HG03469 (cell line): ENCODE measurements around the gene ZNRF1.

ENCODE experiments used
- ATAC-seq: cut with Tn5 transposase; IDR thresholded peaks from one replicate; pipeline ENCODE4 v1.9.1; 2021; ENCODE audit warnings: mild to moderate bottlenecking, moderate library complexity, moderate number of reproducible peaks; ENCODE audit not compliant: unreplicated experiment

ZNRF1 gene

DNA sequence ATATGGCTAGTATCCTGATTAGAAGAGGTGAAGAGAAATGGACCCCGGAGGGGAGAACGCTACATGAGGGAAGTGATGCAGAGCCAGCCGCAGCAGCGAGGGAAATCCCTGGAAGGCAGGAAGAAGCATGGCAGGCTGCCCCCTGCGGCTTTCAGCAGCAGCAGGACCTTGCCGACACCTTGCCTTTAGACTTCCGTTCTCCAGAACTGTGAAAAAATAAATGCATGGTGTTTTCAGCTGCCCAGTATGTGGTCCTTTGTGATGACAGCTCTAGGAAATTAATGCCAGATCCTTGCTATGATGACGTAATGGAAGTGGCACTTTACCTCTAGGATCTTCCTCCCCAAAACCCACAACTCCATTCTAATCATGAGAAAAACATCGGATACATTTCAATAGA, 139.8 kb downstream of the ZNRF1 start:
- no peak for ATAC-seq

DNA sequence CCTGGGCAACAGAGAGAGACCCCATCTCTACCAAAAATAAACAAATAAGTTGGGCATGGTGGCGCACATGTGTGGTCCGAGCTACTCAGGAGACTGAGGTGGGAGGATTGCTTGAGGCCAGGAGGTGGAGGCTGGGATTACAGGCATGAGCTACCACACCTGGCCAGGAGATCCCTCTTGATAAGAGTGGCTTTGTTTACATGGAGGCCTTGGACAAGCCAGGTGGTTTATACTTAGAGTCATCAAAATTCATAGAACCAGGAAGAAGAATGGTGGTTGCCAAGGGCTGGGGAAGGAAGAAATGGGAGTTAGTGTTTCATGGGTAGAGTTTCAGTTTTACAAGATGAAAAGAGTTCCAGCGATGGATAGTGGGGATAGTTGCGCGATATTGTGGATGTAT, 140.7 kb downstream of the ZNRF1 start:
- no peak for ATAC-seq

DNA sequence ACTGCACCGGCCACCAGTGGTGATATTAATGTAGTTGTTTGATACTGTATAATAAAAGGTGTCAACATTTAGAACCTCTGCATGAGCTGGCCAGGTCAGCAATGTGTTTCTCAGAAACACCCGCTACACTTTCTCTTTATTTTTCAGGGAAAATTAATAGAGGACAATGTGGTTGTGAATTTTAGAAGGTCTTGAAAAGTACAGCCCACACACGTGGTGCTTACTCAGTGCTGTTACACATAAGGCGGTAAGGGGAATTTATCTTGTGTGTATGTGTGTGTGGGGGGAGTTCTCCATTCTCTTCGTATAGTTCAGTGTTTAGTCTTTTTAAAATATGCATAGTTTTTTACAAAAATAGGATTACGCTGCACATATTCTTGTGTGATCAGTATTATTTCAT, 145.1 kb downstream of the ZNRF1 start:
- no peak for ATAC-seq

DNA sequence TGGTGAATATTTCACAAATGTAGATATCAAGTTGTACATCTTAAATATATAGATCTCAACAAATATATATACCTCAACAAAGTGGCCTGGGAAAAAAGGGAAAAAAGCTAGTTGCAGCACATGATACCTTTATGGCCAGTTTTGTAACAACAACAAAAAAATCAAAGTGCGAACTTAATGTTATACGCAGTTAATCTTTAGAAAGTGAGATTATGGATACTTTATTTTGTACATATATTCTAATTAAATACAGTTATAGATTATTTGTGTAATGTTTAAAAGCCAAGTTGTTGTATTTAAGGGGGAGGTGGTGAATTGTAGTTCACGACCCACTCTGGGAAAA, 149.1 kb downstream of the ZNRF1 start:
- no peak for ATAC-seq

DNA sequence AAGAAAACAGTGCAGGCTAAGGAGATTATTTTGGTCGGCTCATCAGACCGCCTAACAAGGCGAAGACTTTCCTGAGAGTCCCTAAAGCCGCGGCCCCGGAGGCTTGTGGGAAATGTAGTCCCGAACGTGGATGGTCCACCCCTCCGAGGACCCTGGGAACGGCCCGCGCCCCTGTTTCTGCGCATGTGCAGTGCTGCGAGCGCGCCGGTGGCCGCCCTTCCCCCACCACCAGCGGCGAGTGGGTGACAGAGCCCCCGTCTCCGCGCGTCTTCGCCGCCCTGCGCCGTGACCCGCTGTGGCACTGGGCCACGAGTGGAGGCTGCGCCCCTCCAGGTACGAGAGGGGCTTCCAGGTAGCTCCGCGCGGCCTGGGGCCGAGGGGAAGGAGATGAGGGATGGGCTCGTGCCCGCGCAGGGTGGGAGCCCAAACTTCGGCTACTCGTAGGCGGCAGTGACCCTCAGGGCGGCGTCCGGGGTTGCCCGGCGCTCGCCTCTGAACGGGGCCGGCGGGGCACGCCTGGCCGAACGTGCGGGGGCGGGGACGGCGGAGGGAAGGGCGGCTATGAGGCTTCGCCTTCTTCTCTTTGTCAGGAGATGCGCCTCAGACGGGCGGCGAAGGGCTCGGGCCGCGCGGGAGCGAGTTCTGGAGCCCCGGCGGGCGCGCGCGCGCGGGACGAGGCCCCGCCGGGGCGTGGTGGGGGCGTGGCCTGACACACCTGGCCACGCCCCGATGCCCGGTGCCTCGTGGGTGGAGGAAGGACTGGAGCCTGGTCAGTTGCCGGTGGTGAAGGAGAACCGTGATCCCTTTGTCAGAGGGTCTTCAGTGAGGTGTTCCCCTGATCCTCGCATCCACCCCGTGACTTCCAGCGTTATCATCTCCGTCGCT, 149.7 kb downstream of the ZNRF1 start, which contains the start of gene ZFP1:
Gene ZFP1, plus strand, starts transcription at position 214 of the 885 bp plus-strand sequence. CDS start 4,428 bp downstream, outside the sequence.
- ATAC-seq: peak; percentile 64

DNA sequence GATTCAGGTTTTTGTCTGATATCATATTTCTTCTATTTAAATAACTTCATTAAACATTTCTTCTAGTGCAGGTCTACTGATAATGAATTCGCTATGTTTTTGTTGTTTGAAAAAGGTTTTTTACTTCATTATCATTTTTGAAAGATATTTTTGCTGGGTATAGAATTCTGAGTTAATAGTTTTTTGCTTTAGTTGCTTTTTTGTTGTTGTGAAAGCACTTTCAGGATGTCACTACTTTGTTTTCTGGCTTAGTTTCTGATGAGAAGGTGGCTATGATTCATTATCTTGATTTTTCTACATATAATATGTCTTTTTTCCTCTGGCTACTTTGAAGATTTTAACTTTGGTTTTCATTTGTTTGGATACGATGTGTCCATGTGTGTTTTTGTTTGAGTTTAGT, 153.0 kb downstream of the ZNRF1 start:
- no peak for ATAC-seq

DNA sequence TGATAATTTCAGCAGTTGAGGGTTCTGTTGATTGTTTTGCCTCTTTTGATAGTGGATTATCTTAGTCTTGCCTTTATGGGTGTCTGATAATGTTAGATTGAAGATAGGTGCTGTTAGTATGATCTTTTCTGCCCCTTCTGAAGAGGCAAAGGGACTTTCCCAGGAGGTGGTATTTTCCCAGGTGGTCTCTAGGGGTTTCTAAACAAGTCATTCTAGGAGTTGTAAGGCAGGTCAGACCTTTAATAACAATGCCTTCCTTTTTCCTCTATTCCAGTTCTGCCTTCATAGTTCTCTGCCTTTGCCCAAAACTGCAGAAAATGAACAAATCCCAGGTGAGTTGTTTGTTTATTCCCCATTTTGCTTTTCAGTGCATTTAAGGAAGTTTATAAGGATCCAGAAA, 153.8 kb downstream of the ZNRF1 start:
- no peak for ATAC-seq

DNA sequence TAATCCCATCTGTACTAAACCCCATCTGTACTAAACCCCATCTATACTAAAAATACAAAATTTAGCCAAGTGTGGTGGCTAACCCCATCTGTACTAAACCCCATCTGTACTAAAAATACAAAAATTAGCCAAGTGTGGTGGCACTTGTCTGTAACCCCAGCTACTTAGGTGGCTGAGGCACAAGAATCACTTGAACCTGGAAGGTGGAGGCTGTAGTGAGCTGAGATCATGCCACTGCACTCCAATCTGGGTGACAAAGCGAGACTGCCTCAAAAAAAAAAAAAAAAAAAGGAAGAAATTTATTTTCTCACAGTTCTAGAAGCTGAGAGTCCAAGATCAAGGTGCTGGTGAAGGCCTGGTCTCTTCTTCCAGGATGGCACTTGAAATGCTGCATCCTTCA, 161.6 kb downstream of the ZNRF1 start:
- ATAC-seq: no peak
